ENCODE results near the gene CCDC6.
A peak's percentile ranks its signal among the peaks of the same experiment; 100 is the strongest.
"Not testable (repeated sequence)": the region's sequence is repeated elsewhere in the genome, so short reads cannot be mapped to it uniquely, and the experiment has no call there.

Gene CCDC6

GRCh38 chr10:59754951-59755350 is 151.4 kb downstream of the CCDC6 start:
- no peak for DNase-seq (ENCODE audit: low spot score)
- TF ChIP-seq CTCF (IDR thresholded peaks at IDR 0.05; ENCODE audit: extremely low read depth, missing control alignments), result no peak

DNA sequence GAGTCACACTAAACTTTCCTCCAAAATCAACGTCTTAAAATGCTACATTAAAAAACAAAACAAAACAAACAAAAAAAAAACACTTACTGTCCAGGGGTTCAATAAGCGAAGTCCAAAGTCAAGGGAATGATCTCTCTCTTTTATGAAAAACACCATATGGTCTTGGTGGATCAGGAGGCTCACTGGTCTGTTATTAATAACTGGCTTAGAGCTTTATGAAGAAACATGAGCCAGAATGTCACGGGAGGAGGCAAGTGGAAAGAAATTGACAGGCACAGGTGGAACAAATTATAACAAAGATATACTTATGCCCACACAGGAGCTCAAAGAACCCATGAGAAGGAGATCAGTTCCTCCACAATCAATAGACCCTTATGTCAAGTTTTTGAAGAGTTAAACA is 153.1 kb downstream of the CCDC6 start, which contains the start of gene MRLN:
MRLN (minus strand) TSS at position 189 of the 400 bp plus-strand sequence.
- DNase-seq (ENCODE audit: low spot score), result no peak
- TF ChIP-seq CTCF (IDR thresholded peaks at IDR 0.05; ENCODE audit: extremely low read depth, missing control alignments), result no peak

GRCh38 chr10:59752278-59752940 is 153.9 kb downstream of the CCDC6 start:
- TF ChIP-seq CTCF (IDR thresholded peaks at IDR 0.05; ENCODE audit: extremely low read depth, missing control alignments), result no peak
- DNase-seq (ENCODE audit: low spot score), result no peak

GRCh38 chr10:59750155-59750945 is 156.0 kb downstream of the CCDC6 start:
- DNase-seq (ENCODE audit: low spot score), result no peak
- TF ChIP-seq CTCF (IDR thresholded peaks at IDR 0.05; ENCODE audit: extremely low read depth, missing control alignments), result no peak

DNA sequence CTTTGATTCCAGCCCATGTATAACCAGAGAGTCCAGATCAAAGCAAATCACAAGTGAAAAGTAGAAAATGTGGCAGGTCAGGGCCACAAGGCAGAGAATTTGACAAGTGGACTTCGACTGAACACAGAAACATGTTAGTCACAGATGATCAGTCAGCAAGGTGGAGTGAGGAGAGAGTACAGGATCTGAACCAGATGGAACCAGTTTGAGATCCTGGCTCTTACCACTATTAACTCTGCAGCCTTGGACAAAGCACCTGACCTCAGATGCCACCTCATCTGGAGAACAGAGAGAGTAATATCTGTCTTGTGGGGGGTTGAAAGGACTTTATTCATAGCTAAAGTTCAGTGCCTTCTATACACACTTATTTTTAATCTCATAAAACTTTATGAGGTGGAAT is 157.5 kb downstream of the CCDC6 start:
- peak; percentile 17 for DNase-seq (ENCODE audit: low spot score)
- TF ChIP-seq CTCF (IDR thresholded peaks at IDR 0.05; ENCODE audit: extremely low read depth, missing control alignments), result no peak

DNA sequence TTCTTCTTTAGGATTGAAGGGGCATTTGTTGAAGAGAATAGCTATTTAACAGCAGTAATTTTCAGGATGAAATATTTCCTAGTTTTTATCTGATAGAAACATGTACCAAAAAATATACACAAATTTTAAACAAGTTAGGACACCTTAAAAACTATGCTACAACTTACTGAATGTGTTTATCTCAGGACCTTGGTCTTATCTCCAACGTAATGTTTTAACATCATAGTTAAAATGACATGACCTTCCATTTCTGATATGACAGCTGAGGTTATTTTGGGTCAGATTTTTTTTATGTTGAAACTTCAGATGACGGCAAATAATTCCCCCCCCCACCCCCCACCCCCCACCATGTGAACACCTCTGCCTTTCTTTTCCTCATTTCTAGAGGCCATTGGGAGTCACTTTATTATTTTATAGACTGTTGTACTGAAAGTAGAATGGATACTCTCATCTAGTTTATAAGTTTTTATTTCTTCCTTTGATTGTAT is 161.1 kb downstream of the CCDC6 start:
- DNase-seq (ENCODE audit: low spot score), result no peak

DNA sequence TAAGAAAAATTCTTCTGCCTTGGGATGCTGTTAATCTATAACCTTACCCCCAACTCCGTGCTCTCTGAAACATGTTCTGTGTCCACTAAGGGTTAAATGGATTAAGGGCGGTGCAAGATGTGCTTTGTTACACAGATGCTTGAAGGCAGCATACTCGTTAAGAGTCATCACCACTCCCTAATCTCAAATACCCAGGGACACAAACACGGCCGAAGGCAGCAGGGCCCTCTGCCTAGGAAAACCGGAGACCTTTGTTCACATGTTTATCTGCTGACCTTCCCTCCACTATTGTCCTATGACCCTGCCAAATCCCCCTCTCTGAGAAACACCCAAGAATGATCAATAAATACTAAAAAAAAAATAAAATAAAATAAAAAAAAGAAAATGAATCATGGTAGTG is 161.6 kb downstream of the CCDC6 start:
- DNase-seq (ENCODE audit: low spot score), result not testable (repeated sequence)

More for the DNA sequence above, 161.1 kb downstream of the CCDC6 start:
- no peak for TF ChIP-seq CTCF (IDR thresholded peaks at IDR 0.05; ENCODE audit: extremely low read depth, missing control alignments)

- DNase-seq (ENCODE audit: low spot score), result not testable (repeated sequence)
Measured at GRCh38 chr10:59744156-59744555, 162.2 kb downstream of the CCDC6 start.

Data from GM20000 (cell line).